Common myeloid progenitor, CD34-positive (primary cell): ENCODE measurements around the gene TMEM191C.

Source experiments
- CTCF ChIA-PET: fragments of 350-600 bp; sonication (Branson Sonifier 250); formaldehyde crosslinking; loops from one replicate; lab custom pipeline; 2021; ENCODE audit warnings: antibody characterized with exemption; lab: Charles Lee
- POLR2A ChIA-PET: fragments of 350-600 bp; sonication (Branson Sonifier 250); formaldehyde crosslinking; loops from one replicate; lab custom pipeline; 2021; ENCODE audit warnings: antibody characterized with exemption; lab: Charles Lee
- DNase-seq, 3 donors: peaks; one replicate each; pipeline versions ENCODE4 v3.0.0 to v3.0.0-alpha.2; 2013
- H3K27ac ChIP-seq, 2 experiments: 1 replicate in 1 of 2; 2 replicates in 1 of 2; pipeline ENCODE4 v1.7.0; 2013; ENCODE audit warnings: inconsistent platforms in 2 of 2, low read length in 2 of 2, mild to moderate bottlenecking in 2 of 2, low read depth in 1 of 2, moderate library complexity in 1 of 2; ENCODE audit not compliant: severe bottlenecking in 2 of 2, insufficient read depth in 1 of 2, poor library complexity in 1 of 2
- H3K27me3 ChIP-seq, 5 experiments: replicated peaks in 2 of 5; 1 replicate in 3 of 5; 2 replicates in 2 of 5; pipeline versions ENCODE4 v1.6.1 to v1.7.0; 2013; ENCODE audit warnings: low read length in 4 of 5, mild to moderate bottlenecking in 2 of 5, moderate library complexity in 2 of 5, inconsistent platforms in 1 of 5; ENCODE audit not compliant: insufficient read depth in 5 of 5, control insufficient read depth in 4 of 5
- H3K36me3 ChIP-seq, 4 experiments: 1 replicate in 2 of 4; 2 replicates in 2 of 4; pipeline versions ENCODE4 v1.6.1 to v1.7.0; 2013; ENCODE audit warnings: low read length in 3 of 4, control low read depth in 1 of 4, mild to moderate bottlenecking in 1 of 4; ENCODE audit not compliant: control insufficient read depth in 4 of 4, insufficient read depth in 4 of 4
- H3K4me1 ChIP-seq, 4 experiments: 1 replicate in 3 of 4; 2 replicates in 1 of 4; pipeline versions ENCODE4 v1.6.1 to v1.7.1; 2013; ENCODE audit warnings: low read length in 3 of 4, mild to moderate bottlenecking in 3 of 4, control low read depth in 1 of 4, inconsistent platforms in 1 of 4, moderate library complexity in 1 of 4; ENCODE audit not compliant: control insufficient read depth in 4 of 4, insufficient read depth in 4 of 4; ENCODE audit errors: control extremely low read depth in 1 of 4
- H3K4me3 ChIP-seq, 7 experiments: 1 replicate in 4 of 7; 2 replicates in 3 of 7; pipeline versions ENCODE4 v1.5.1 to v1.7.0; 2013; ENCODE audit warnings: mild to moderate bottlenecking in 7 of 7, low read length in 6 of 7, moderate library complexity in 6 of 7, inconsistent platforms in 2 of 7, low read depth in 2 of 7, control low read depth in 1 of 7; ENCODE audit not compliant: insufficient read depth in 4 of 7, control insufficient read depth in 1 of 7; ENCODE audit errors: extremely low read depth in 1 of 7
- H3K9me3 ChIP-seq, 5 experiments: 1 replicate in 4 of 5; 2 replicates in 1 of 5; pipeline versions ENCODE4 v1.6.1 to v1.7.1; 2013; ENCODE audit warnings: low read length in 4 of 5, mild to moderate bottlenecking in 2 of 5, inconsistent platforms in 1 of 5, low read depth in 1 of 5, moderate library complexity in 1 of 5; ENCODE audit not compliant: control insufficient read depth in 4 of 5, insufficient read depth in 2 of 5; ENCODE audit errors: control extremely low read depth in 1 of 5
- WGBS: methylation state at CpG from one replicate; pipeline ENCODE4 v1.1.5; 2013; ENCODE audit not compliant: insufficient coverage; 5-methylcytosine and 5-hydroxymethylcytosine counted together

The TMEM191C gene

DNA sequence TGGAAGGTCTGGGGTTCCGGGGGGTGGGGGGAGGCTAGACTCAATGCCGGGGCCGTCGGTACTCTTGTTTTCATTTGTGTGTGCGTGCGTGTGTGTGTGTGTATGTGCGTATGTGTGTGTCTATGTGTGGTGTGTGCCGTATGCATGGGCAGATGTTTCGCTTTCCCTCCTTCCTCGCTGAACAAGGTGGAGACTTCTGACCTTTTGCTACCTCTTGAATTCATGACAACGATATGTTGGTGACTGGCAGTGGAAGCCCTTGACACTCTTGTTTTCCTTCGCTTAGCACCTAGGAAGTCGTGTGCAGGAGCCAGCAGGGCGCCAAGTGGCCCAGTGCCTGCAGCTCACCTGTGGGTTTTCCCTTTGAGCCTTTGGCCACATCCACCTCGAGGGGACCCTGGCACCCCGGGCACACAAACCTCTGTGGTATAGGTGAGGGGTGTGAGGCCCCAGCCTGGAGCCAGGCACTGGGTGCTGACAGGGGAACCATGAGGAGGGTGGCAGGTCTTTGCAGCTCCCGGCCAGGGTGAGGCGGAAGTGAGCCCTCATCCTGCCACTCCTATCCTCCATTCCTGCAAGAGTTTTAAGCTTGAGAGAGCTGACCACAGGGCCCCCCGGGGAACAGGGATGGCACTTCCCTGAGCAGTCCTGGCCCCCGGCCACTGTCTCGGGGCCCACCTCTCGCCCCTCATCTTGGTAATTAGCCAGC, 19.3 kb upstream of the TMEM191C start:
- H3K27me3 ChIP-seq, result no peaks in the 10 kb centered on the region
- DNase-seq, result peak in 2 of 3 donors; percentile 1 to 12
- H3K27ac ChIP-seq, result no peak overlapping the region
- ChIA-PET POLR2A (no interaction called here), CTCF (interaction anchor here (1.4 kb wide), 1 partner anchor 9 kb away, joined by 5 read pairs; no protein-coding TSS in a partner anchor)
- peaks cover 0 to 46% (median 30%) of the 10 kb centered on the region in 4 experiments for H3K36me3 ChIP-seq
- WGBS, result 87% methylated on average over 12 of the region's 22 CpGs
- peaks cover 0 to 5% (median 4%) of the 10 kb centered on the region in 4 experiments for H3K4me1 ChIP-seq
- H3K4me3 ChIP-seq, result no peak overlapping the region
- no peaks in the 10 kb centered on the region for H3K9me3 ChIP-seq

- H3K27me3 ChIP-seq, result no peaks in the 10 kb centered on the region
- H3K36me3 ChIP-seq, result peaks cover 0 to 44% (median 29%) of the 10 kb centered on the region in 4 experiments
- DNase-seq, result no peak
- WGBS, result 90% methylated on average over 13 of the region's 23 CpGs
- ChIA-PET POLR2A (no interaction called here), CTCF (interaction anchor here (1.0 to 1.4 kb wide), 2 partner anchors 8 to 198 kb away, joined by 4 to 5 read pairs; no protein-coding TSS in a partner anchor)
- H3K4me3 ChIP-seq, result no peak overlapping the region
- no peak overlapping the region for H3K27ac ChIP-seq
- H3K9me3 ChIP-seq, result no peaks in the 10 kb centered on the region
- H3K4me1 ChIP-seq, result no peaks in the 10 kb centered on the region
These were observed 18.4 kb upstream of the TMEM191C start for GRCh38 chr22:21448627-21449416.

- H3K36me3 ChIP-seq, result peaks cover 0 to 37% (median 23%) of the 10 kb centered on the region in 4 experiments
- H3K27ac ChIP-seq, result no peak overlapping the region
- no peaks in the 10 kb centered on the region for H3K9me3 ChIP-seq
- 92% methylated on average over 21 of the region's 23 CpGs for WGBS
- ChIA-PET POLR2A (no interaction called here), CTCF (interaction anchor here (1.0 kb wide), 1 partner anchor 197 kb away, joined by 4 read pairs; no protein-coding TSS in a partner anchor)
- H3K27me3 ChIP-seq, result no peaks in the 10 kb centered on the region
- no peaks in the 10 kb centered on the region for H3K4me1 ChIP-seq
- DNase-seq, result no peak
- H3K4me3 ChIP-seq, result no peak overlapping the region
These were observed 17.5 kb upstream of the TMEM191C start for GRCh38 chr22:21449531-21450319.

DNA sequence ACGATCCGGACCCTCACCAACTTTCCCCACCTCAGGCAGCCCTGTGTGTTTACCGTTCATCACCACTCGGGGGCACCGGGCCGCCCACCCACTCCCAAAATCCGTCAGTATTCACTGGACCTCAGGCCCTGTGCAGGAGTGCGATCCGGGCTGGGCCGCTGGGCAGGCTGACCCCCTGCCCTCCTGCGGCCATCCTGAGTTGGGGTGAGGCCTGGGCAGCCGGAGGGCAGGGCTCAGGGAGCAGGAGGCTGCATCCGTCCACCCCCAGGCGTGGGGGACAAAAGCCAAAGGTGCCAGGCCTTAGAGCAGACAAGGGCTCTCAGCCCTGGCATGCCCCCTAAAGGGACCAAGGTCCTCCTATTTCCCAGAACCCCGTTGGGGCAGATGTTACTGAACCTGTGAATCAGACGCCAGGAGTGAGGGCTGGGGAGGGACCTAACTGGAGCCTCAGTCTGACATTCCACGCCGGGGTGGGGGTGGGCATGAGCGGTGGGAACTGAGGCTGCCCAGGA, 16.8 kb upstream of the TMEM191C start:
- no peak for DNase-seq
- Histone ChIP-seq H3K4me1 (no peaks in the 10 kb centered on the region), H3K9me3 (no peaks in the 10 kb centered on the region), H3K27ac (no peak overlapping the region), H3K27me3 (no peaks in the 10 kb centered on the region), H3K4me3 (no peak overlapping the region), H3K36me3 (peaks cover 0 to 31% (median 20%) of the 10 kb centered on the region in 4 experiments)
- ChIA-PET CTCF (no interaction called here), POLR2A (no interaction called here)
- 96% methylated on average over 17 of the region's 19 CpGs for WGBS

- Histone ChIP-seq H3K4me3 (no peak overlapping the region), H3K36me3 (peaks cover 0 to 25% (median 18%) of the 10 kb centered on the region in 4 experiments), H3K27ac (no peak overlapping the region), H3K27me3 (no peaks in the 10 kb centered on the region), H3K4me1 (no peaks in the 10 kb centered on the region), H3K9me3 (no peaks in the 10 kb centered on the region)
- DNase-seq, result no peak
- ChIA-PET CTCF (no interaction called here), POLR2A (no interaction called here)
- 100% methylated on average over 1 of the region's 9 CpGs for WGBS
These were observed 16.3 kb upstream of the TMEM191C start for GRCh38 chr22:21450858-21451353.

DNA sequence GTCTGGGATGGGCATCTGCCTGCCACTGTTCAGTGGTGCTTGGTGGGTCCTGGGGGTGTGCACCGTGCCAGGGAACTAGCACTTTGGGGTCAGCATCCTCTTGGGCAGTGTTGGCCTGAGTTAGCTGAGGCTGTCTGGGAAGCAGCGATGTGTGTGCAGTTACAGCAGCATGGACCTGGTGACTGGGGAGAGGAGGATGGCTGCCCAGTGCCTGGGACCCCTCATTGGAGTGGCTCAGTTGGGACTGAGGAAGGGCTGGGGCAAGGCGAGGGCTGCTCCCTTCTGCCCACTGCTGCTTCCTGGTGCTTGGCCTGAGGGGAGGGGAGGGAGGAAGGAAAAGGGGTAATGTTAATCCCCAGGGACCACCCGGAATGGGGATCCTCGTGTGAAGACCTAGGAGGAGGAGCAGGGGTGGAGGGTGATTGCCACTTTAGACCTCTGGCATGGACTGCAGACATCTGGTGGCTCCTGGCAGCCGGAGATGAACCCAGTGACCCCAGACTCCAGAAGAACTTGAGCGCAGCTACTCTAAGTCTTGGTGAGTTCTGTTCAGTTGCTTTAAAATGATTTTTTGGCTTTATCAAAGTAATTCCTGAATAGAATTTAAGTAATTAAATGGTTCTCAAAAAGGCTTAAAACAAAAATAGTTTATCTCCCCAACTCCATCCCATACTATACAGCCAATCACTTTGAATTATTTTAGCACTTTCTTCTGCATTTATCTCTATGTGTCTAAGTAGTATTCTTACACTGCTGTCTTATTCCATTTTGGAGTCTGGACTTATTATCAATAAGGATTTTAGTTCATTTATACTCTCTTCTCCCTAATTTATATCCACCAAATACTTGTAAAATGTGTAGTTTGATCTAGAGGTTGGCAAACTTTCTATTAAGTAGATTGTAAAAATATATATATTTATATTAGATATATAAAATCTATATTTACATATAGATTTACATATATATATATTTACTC, 15.4 kb upstream of the TMEM191C start:
- Histone ChIP-seq H3K4me3 (no peak overlapping the region), H3K36me3 (peaks cover 0 to 16% (median 13%) of the 10 kb centered on the region in 4 experiments), H3K27me3 (no peaks in the 10 kb centered on the region), H3K27ac (no peak overlapping the region), H3K4me1 (no peaks in the 10 kb centered on the region), H3K9me3 (no peaks in the 10 kb centered on the region)
- WGBS, result 90% methylated on average over 3 of the region's 7 CpGs
- no peak for DNase-seq
- CTCF ChIA-PET, result no interaction called here
- POLR2A ChIA-PET, result interaction anchor here (0.7 kb wide), 1 partner anchor 190 kb away, joined by 3 read pairs; the partner anchor contains the start of gene SDF2L1
